Activated T-helper 9 cell treated with anti-CD3 and anti-CD28 coated beads, Interleukin-2, amount 50 U/mL, for 16 hours (primary cell): ENCODE data around the gene CUTA.

Experiments used
- DNase-seq: peaks from one replicate; pipeline ENCODE4 v3.0.0-alpha.2; 2020; ENCODE audit warnings: low read depth

CUTA gene

DNA sequence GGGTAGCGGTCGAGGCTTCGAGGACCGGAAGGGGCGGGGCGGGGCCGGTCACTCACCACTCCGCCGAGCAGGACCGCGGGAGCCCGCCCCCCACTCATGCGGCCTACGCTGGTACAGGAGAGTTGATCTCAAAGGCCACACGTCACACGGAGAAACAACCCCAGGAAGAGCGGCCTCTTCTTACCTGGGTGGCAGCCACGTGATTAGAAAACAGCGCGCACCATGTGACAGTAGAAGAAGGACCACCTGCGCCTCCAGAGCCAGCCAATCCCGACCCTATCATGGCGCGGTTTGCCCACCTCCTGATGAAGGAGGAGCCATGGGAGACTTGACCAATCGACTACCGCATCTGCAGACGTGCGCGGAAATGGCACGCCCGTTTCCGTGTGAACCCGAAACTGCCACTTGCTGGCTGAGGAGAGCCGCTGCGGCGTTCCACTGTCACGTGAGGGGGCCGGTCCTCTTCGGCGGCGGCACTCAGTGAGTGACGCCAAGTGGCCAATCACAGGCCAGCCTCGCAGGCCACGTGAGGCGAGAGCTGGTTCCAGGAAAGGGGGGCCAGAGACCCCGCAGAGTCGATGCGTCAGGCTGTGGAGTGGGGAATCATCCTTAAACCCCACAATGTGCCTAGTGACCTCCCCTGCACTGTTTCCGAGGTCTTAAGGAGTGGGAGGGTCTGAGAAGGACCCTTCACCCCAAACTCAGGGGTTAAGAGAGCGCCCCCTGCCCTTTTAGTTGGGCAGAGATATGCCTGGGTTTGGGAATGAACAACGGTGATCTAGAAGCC is at the start of gene CUTA:
TSS of gene CUTA (minus strand) at position 205 of the 787 bp plus-strand sequence. CDS start at position 98, 107 bp downstream.
- DNase-seq, result peak; percentile 96

DNA sequence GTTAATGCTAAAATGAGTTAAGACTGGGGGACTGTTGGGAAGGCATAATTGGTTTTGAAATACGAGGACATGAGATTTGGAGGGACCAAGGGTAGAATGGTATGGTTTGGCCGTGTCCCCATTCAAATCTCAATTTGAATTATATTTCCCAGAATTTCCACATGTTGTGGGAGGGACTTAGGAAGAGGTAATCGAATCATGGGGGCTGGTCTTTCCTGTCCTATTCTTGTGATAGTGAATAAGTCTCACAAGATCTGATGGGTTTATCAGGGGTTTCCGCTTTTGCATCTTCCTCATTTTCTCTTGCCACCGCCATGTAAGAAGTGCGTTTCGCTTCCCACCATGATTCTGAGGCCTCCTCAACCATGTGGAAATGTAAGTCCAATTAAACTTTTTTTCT is 49.2 kb upstream of the CUTA start:
- DNase-seq, result no peak

GRCh38 chr6:33466075-33466735 is 48.3 kb upstream of the CUTA start:
- no peak for DNase-seq

GRCh38 chr6:33459226-33459625 is 41.3 kb upstream of the CUTA start:
- no peak for DNase-seq

- DNase-seq, result no peak
Measured at GRCh38 chr6:33458676-33459075, 40.8 kb upstream of the CUTA start.

GRCh38 chr6:33456156-33456555 is 38.2 kb upstream of the CUTA start:
- no peak for DNase-seq

GRCh38 chr6:33455051-33455450 is 37.1 kb upstream of the CUTA start:
- DNase-seq, result no peak

DNA sequence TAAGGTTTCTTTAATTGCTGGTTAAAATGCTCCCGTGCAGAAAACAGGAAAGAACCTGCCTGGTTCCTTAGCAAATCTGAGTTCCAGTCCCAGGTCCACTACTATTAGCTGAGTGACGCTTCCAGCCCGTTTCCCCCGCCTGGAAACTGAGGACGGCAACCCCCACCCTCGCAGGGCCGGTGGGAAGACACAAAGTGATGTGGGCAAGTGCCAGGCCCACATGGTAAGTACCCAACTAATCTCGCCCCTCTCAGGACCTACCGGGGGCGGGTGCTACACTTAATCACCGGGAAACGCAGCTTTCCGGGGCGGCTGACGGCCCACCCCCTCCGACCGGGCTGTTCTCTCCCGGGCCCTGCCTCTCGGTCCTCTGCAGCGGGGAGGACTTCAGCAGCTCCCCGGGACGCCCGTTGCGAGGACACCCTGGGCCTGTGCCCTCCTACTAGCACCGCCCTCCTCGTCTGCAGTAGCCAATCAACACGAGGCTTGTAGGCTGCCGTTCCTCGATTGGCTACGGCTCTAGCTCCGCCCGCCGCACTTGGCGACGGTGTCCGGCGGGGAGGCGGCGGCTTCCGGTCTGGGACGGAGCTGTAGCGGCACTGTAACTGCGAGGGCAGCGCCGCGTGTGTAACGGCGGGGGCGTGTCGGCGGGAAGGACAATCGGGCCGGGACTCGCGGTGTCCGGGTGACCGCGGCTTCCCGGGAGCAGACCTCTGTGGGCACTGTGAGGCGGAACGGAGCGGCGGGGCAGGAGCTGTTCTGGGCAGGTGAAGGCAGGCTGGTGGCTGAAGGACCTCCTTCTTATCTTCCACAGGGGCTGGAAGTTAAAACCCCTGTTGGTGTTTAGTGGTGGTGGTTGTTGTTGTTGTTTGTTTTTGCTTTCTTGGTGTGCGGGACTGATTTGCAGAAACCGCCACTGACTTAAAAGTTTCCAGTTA is 36.4 kb upstream of the CUTA start, which contains the start of gene ZBTB9:
TSS of gene ZBTB9 (plus strand) at position 568 of the 938 bp plus-strand sequence. CDS start 525 bp downstream, outside the sequence.
- DNase-seq, result peak; percentile 88

DNA sequence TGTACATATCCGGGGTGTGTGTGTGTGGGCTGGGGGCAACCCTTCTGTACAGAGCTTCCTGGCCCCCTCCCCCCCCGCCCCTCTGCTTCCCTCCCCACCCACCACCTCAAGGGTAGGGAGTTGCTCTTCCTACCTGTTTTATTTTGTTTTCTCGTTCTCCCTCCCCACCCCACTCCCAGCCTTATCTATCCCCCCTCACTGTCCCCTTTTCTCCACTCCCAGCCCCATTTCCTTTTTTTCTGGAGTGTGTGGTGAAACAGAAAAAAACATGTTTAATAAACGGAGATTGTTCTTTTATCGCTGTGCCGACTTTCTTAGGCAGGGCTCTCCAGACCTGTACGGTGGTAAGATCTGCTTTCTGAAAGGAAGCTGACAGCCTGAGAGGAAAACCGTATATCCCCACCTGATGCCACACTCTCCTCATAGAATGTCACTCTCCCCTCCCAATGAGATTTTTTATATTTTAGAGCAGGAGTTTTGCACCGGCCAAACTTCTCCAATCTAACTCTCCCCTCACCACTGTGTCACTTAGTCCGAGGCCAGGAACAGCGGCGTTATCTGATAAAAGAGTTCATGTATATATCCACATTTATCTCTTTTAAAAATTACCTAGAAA is 35.6 kb upstream of the CUTA start:
- DNase-seq, result no peak

DNA sequence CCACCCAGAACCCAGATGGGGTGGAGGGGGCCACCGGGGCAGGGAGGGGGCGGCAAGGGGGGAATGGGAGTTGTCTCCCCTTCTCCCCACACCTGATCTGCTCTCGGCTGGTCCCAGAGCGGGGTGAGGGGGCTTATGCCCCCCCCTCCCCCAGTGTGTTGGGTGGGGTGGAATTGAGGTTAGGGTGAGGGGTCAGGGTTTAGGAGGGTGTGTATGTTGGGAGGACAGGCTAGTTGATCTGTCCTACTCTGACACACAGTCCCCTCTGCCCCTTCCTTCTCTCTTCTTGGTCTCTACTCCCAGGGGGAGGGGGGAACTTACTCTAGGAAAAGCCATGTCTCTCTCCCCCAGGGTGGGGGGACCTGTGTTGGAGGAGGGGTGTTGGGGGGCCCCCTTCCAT is 34.6 kb upstream of the CUTA start:
- DNase-seq, result no peak

DNA sequence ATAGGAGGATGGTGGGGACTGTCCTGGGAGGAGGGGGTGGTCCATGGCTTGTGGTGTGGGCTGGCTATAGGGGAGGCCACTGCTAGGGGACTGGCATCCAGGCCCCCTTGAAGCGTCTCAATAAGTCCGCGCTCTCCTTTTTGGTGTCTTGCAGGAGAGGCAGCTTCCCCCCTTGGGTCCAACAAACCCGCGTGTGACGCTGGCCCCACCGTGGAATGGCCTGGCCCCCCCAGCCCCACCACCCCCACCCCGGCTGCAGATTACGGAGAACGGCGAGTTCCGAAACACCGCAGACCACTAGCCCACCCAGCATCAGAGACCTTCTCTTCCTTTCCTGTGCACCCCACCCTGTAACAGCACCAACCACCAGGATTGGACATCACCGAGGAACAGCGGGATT is 33.7 kb upstream of the CUTA start:
- no peak for DNase-seq

DNA sequence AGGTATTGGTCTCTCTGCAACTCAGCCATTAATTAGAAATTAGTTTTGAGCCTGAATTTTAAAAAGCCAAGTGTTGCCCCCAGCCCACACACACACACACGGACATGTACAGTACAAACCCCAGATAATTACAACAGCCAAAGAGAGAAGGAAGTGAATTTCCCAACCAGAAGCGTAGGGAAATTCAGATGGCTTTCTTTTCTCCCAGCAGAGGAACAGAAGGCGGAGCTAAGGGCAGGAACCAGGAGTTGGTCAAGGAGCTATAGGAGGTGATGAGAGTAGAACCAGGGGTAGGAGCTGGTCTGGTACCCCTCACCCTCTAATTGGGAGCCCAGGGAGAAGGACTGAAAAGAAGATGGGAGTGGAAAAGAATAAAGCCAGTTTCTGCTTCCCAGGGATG is 32.5 kb upstream of the CUTA start:
- no peak for DNase-seq

DNA sequence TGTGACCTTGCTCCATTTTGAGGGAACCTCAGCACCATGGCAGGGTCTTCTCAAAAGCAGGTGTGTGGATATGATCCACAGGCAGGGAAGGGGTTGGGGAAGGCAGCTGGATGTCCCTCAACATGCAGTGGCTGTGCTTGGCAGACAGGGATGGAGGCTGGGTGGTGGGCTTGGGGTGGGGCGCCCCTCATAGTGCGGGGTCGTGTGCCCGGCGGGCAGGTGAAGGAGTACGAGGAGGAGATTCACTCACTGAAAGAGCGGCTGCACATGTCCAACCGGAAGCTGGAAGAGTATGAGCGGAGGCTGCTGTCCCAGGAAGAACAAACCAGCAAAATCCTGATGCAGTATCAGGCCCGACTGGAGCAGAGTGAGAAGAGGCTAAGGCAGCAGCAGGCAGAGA is 28.4 kb upstream of the CUTA start:
- no peak for DNase-seq

- DNase-seq, result no peak
Measured at GRCh38 chr6:33445119-33445603, 27.3 kb upstream of the CUTA start.

DNA sequence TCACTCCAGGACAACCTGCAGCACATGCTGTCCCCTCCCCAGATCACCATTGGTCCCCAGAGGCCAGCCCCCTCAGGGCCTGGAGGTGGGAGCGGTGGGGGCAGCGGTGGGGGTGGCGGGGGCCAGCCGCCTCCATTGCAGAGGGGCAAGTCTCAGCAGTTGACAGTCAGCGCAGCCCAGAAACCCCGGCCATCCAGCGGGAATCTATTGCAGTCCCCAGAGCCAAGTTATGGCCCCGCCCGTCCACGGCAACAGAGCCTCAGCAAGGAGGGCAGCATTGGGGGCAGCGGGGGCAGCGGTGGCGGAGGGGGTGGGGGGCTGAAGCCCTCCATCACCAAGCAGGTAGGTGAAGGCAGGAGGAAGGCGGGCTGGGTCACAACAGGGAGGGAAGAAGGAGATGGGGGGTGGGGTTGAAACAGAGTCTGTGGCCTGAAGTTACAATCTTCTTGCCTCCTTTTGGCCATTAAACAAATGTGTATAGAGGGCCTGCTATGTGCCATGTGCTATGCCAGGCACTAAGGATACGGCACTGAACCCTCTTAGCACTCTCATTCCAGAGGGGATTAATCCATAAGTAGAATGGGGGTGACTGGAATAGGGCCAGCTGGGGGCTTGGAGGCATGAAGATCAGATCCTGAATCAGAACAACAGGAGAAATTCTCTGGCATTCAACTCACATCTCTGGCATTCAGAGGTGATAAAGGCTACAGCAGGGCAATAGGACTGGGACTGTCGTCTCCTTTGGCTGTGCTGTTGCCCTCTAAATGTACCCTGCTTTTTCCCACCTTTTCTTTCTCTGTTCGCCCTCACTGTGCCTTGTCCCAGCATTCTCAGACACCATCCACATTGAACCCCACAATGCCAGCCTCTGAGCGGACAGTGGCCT is 26.0 kb upstream of the CUTA start:
- no peak for DNase-seq

DNA sequence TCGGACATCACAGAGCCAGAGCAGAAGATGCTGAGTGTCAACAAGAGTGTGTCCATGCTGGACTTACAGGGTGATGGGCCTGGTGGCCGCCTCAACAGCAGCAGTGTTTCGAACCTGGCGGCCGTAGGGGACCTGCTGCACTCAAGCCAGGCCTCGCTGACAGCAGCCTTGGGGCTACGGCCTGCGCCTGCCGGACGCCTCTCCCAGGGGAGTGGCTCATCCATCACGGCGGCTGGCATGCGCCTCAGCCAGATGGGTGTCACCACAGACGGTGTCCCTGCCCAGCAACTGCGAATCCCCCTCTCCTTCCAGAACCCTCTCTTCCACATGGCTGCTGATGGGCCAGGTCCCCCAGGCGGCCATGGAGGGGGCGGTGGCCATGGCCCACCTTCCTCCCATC is 25.1 kb upstream of the CUTA start:
- no peak for DNase-seq

- DNase-seq, result no peak
Measured at GRCh38 chr6:33442283-33442682, 24.4 kb upstream of the CUTA start.

DNA sequence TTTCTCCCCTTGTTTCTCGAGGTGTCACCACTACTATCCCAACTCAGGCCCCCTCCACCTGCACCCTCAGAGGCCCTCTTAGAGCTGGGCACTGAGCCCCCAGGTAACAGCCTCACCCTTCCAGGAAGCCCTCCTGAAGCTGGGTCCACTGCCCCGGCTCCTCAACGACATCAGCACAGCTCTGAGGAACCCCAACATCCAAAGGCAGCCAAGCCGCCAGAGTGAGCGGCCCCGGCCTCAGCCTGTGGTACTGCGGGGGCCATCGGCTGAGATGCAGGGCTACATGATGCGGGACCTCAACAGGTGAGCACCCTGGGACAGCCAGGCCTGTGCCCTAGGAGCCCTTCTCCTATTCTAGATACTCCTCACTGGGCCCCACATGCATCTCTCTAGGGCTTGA is 23.6 kb upstream of the CUTA start:
- no peak for DNase-seq

DNA sequence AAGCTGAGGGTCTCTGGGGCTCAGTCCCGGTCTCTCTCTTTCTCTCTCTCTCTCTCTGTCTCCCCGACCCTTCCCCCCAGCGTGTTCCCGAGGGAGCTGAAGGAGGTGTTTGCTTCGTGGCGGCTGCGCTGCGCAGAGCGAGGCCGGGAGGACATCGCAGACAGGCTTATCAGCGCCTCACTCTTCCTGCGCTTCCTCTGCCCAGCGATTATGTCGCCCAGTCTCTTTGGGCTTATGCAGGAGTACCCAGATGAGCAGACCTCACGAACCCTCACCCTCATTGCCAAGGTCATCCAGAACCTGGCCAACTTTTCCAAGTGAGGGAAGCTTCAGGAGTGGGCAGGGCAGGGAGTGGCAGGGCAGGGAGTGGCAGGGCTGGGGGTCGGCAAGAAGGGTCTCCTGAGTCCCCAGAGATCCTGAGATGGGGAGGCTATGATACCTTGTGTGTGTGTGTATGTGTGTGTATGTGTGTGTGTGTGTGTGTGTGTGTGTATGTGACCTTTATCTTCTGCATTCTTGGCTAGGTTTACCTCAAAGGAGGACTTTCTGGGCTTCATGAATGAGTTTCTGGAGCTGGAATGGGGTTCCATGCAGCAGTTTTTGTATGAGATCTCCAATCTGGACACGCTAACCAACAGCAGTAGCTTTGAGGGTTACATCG is 22.9 kb upstream of the CUTA start:
- DNase-seq, result no peak

DNA sequence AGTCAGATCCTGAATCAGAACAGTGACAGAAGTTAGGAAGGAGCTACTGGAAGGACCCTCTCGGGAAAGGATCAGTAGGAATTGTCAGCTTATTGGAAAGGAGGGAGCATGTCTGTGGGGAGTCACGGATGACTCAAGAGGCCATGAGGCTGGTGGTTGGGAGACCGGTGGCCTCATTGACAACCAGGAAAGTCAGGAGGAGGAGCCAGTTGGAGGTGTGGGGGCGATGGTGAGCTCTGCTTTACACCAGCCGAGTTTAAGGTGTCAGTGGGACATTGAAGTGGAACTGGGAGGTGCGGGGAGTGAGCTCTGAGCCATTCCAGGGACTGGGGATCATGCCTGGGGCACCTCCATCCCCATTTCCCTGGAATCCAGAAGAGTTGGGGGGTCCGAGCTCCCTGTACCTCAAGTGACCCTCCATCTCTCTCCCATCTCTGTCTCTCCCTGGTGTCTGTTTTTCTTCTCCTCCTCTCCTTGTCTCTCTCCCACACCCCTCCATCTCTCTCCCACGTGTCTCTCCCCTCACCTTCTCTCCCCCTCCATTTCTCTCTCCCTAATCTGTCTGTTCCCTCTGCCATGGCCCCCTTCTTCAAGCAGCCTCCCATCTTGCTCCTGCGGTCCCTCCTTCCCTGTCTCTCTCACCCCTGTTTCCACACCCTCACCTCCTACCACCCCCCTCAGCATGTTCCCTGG is 22.2 kb upstream of the CUTA start:
- DNase-seq, result no peak
